Panc1 (cell line): ENCODE measurements around the gene LRRFIP1. TPM values are rescaled to one million over a fixed set of nuclear protein-coding genes. Genes with fewer than 3 reads are reported as not detected.
A peak's percentile ranks its signal among the peaks of the same experiment; 100 is the strongest.

Source experiments
- ATAC-seq: fragments of 200-7000 bp; cut with Tn5 transposase; 2 replicates; pipeline ENCODE4 v1.9.1; 2020; ENCODE audit warnings: mild to moderate bottlenecking, moderate library complexity
- BruUV-seq: library from RNA; stranded (reverse); fragments of 400-500 nt; replicated peaks from 2 replicates; lab custom pipeline; 2021; lab: Mats Ljungman, UMichigan
- CTCF ChIA-PET: fragments of 300-600 bp; sonication (Branson Sonifier 250); formaldehyde crosslinking; loops from one replicate; lab custom pipeline; 2022; ENCODE audit warnings: antibody characterized with exemption; lab: Charles Lee
- POLR2A ChIA-PET: fragments of 300-600 bp; sonication (Branson Sonifier 250); formaldehyde crosslinking; loops from one replicate; lab custom pipeline; 2022; ENCODE audit warnings: antibody characterized with exemption; lab: Charles Lee
- DNase-seq: peaks from one replicate; pipeline ENCODE4 v3.0.0-alpha.2; 2010; ENCODE audit warnings: low read depth, low spot score
- H3K27ac ChIP-seq: 2 replicates; pipeline ENCODE4 v1.5.1; 2011; ENCODE audit warnings: mild to moderate bottlenecking, low read length, inconsistent platforms
- H3K27me3 ChIP-seq: fragments of 200-500 bp; sonication (Bioruptor generic); 2 replicates; pipeline ENCODE4 v1.6.0; 2014; ENCODE audit warnings: low read length, inconsistent platforms; ENCODE audit not compliant: control insufficient read depth, insufficient read depth
- H3K36me3 ChIP-seq: fragments of 200-500 bp; sonication (Bioruptor generic); 2 replicates; pipeline ENCODE4 v1.5.1; 2014; ENCODE audit warnings: inconsistent platforms, mild to moderate bottlenecking, low read length, moderate library complexity; ENCODE audit not compliant: control insufficient read depth, insufficient read depth
- H3K4me1 ChIP-seq: 2 replicates; pipeline ENCODE4 v1.5.1; 2011; ENCODE audit warnings: inconsistent platforms, mild to moderate bottlenecking, low read length, moderate library complexity; ENCODE audit not compliant: control insufficient read depth, insufficient read depth
- H3K4me3 ChIP-seq, 2 experiments: 2 replicates each; pipeline ENCODE4 v1.5.1; 2011 to 2012; ENCODE audit warnings: low read depth in 2 of 2, low read length in 2 of 2, mild to moderate bottlenecking in 2 of 2, inconsistent platforms in 1 of 2, moderate library complexity in 1 of 2
- H3K9me3 ChIP-seq: fragments of 200-500 bp; sonication (Bioruptor generic); 2 replicates; pipeline ENCODE4 v1.5.1; 2014; ENCODE audit warnings: low read depth, mild to moderate bottlenecking, inconsistent platforms, low read length, moderate library complexity; ENCODE audit not compliant: control insufficient read depth, insufficient read depth
- POLR2AphosphoS5 ChIP-seq: IDR thresholded peaks from 2 replicates; pipeline ENCODE4 v1.6.1; 2012; ENCODE audit warnings: mild to moderate bottlenecking, low read depth, low read length, moderate library complexity
- SIN3A ChIP-seq: IDR thresholded peaks from 2 replicates; pipeline ENCODE4 v1.6.1; 2012; ENCODE audit warnings: low read depth, mild to moderate bottlenecking, low read length, moderate library complexity, borderline replicate concordance; ENCODE audit not compliant: insufficient read depth
- TCF7L2 ChIP-seq: IDR thresholded peaks from 2 replicates; pipeline ENCODE4 v1.6.1; 2011; ENCODE audit warnings: mild to moderate bottlenecking, low read depth, low read length, inconsistent platforms
- in situ Hi-C: cut with HindIII; loops from 2 replicates; pipeline ENCODE4 v1.10.0; 2016; ENCODE audit warnings: low sequenced_read_pairs, low pct_unique_long_range_greater_than_20kb
- intact Hi-C: fragments of 100-400 bp; cut with micrococcal nuclease; formaldehyde crosslinking; loops from one replicate; pipeline ENCODE4 v1.10.0; 2022; ENCODE audit not compliant: unreplicated experiment
- total RNA-seq: library from RNA; stranded (reverse); gene quantifications from one replicate; pipeline ENCODE4 v1.2.1, GENCODE V29; 2021; ENCODE audit not compliant: unreplicated experiment
- TF ChIP-seq, protein P1 (sequence below): fragments of 450-650 bp; IDR thresholded peaks from 2 replicates; pipeline ENCODE4 v1.5.1; 2017; ENCODE audit warnings: mild to moderate bottlenecking
- TF ChIP-seq, protein P2 (sequence below), 2 experiments: IDR thresholded peaks; 2 replicates each; pipeline ENCODE4 v1.6.1; 2011 to 2012; ENCODE audit warnings: low read depth in 2 of 2, control low read depth in 1 of 2, low read length in 1 of 2, mild to moderate bottlenecking in 1 of 2, moderate library complexity in 1 of 2; ENCODE audit not compliant: insufficient read depth in 1 of 2

Gene LRRFIP1
- total RNA-seq, 1 experiment from 2014 or later = 121 TPM

DNA sequence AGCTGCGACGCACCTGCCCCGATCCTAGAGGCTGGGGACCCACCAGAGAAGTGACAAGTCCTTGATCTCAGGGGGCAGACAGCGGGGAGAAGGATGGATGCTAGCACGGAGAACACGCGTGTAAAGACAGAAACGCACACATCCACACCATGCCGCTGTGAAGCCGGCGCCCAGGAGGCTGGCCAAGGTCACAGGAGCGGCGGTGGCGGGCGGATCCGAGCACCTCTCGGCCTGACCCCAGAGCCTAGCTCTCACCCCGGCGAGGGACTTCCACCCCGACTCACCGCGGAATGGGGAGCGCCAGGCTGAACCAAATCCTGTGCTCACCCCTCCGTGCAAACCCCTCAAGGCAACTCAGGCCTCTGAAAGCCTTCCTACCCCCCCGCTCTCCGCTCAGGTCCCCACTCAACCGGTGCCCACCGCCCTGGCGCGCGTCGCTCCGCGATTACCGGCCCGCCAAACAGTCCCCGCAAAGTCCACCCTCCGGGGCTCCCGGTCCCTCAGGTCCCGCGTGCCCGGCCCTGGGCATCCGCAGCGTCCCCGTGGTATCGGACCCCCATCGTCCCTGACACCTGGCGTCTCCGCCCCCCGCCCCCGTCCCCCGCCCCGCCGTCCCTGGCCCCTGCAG, 460 bp upstream of the LRRFIP1 start:
- CTCF ChIA-PET = no interaction called here
- DNase-seq (no peak), ATAC-seq (peak; percentile 50)
- POLR2A ChIA-PET = no interaction called here
- intact Hi-C loops = no loop called here
- H3K27ac ChIP-seq = peak overlapping the region; percentile 39; the same call in 1 of the 2 replicates
- no peaks in the 10 kb centered on the region for H3K9me3 ChIP-seq
- peaks cover 20% of the 10 kb centered on the region for H3K4me1 ChIP-seq
- TF ChIP-seq, protein P1, sequence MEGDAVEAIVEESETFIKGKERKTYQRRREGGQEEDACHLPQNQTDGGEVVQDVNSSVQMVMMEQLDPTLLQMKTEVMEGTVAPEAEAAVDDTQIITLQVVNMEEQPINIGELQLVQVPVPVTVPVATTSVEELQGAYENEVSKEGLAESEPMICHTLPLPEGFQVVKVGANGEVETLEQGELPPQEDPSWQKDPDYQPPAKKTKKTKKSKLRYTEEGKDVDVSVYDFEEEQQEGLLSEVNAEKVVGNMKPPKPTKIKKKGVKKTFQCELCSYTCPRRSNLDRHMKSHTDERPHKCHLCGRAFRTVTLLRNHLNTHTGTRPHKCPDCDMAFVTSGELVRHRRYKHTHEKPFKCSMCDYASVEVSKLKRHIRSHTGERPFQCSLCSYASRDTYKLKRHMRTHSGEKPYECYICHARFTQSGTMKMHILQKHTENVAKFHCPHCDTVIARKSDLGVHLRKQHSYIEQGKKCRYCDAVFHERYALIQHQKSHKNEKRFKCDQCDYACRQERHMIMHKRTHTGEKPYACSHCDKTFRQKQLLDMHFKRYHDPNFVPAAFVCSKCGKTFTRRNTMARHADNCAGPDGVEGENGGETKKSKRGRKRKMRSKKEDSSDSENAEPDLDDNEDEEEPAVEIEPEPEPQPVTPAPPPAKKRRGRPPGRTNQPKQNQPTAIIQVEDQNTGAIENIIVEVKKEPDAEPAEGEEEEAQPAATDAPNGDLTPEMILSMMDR = no peak
- TF ChIP-seq POLR2AphosphoS5 = no peak
- no peak for TF ChIP-seq SIN3A
- TF ChIP-seq TCF7L2 = no peak
- TF ChIP-seq, protein P2, sequence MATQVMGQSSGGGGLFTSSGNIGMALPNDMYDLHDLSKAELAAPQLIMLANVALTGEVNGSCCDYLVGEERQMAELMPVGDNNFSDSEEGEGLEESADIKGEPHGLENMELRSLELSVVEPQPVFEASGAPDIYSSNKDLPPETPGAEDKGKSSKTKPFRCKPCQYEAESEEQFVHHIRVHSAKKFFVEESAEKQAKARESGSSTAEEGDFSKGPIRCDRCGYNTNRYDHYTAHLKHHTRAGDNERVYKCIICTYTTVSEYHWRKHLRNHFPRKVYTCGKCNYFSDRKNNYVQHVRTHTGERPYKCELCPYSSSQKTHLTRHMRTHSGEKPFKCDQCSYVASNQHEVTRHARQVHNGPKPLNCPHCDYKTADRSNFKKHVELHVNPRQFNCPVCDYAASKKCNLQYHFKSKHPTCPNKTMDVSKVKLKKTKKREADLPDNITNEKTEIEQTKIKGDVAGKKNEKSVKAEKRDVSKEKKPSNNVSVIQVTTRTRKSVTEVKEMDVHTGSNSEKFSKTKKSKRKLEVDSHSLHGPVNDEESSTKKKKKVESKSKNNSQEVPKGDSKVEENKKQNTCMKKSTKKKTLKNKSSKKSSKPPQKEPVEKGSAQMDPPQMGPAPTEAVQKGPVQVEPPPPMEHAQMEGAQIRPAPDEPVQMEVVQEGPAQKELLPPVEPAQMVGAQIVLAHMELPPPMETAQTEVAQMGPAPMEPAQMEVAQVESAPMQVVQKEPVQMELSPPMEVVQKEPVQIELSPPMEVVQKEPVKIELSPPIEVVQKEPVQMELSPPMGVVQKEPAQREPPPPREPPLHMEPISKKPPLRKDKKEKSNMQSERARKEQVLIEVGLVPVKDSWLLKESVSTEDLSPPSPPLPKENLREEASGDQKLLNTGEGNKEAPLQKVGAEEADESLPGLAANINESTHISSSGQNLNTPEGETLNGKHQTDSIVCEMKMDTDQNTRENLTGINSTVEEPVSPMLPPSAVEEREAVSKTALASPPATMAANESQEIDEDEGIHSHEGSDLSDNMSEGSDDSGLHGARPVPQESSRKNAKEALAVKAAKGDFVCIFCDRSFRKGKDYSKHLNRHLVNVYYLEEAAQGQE (IDR thresholded peaks at IDR 0.05; ENCODE audit: insufficient read depth in 1 of 2, low read depth in 2 of 2, low read length in 1 of 2) = no peak
- BruUV-seq = no TSS peak
- in situ Hi-C loops = no loop called here
- no peaks in the 10 kb centered on the region for H3K36me3 ChIP-seq
- no peaks in the 10 kb centered on the region for H3K27me3 ChIP-seq
- H3K4me3 ChIP-seq = peak overlapping the region; percentile 39 to 41; a peak in 3 of 4 replicates

DNA sequence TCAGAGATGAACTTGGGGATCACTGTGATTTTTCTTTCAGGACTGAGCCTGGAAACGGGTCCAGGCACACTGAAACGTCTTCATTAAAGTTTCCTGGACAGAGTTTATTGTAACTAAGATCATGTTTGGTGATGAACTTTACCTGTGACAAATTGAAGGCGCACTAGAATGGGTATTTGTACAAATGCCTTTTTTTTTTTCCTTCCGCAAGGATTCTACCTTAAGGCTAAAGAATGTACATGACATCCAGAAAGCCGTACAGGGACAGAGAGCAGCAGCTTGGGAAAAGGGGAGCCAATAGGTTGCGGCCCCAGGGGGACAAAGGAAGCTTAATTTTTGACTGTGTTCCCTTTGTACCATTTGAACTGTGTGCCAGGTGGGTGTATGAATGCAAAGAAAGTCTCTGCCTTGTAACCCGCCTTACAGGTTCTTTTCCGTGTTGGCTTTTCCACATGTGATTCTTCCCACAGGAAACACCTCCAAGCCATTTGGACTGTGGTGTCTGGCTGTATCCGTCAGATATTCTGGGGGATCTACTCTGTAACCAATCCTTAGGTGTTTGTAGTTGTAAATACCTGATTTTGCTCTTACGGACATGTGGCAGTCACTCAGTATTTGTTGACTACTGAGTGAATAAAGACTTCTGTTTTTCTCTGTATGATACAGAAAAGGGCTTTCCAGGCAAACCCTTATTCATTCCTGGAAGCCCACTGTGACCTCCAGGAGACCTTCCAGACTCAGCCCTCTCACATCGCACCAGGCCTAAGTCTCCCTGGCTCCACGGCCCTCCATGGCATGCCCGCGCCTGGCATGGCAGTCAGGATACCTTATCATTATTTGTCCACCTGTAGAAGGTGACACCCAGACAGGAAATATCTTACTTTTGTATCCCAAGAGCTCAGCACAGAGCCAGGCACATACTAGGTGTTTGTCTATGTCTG, 1.1 kb downstream of the LRRFIP1 start:
- DNase-seq = no peak
- no peaks in the 10 kb centered on the region for H3K36me3 ChIP-seq
- no peaks in the 10 kb centered on the region for H3K9me3 ChIP-seq
- ATAC-seq = no peak
- in situ Hi-C loops (no loop called here), intact Hi-C loops (no loop called here)
- ChIA-PET POLR2A (no interaction called here), CTCF (no interaction called here)
- BruUV-seq = no TSS peak
- H3K27ac ChIP-seq = peak overlapping the region; percentile 24; the same call in 1 of the 2 replicates
- no peaks in the 10 kb centered on the region for H3K27me3 ChIP-seq
- H3K4me1 ChIP-seq = peaks cover 20% of the 10 kb centered on the region
- TF ChIP-seq, protein P2 (IDR thresholded peaks at IDR 0.05; ENCODE audit: insufficient read depth in 1 of 2, low read depth in 2 of 2, low read length in 1 of 2) = no peak
- TF ChIP-seq SIN3A (no peak), POLR2AphosphoS5 (no peak), TCF7L2 (no peak)
- TF ChIP-seq, protein P1 = no peak
- H3K4me3 ChIP-seq = peak overlapping the region; percentile 63 to 71
